Measurements from ENCODE around the gene SLC7A9.
"Not testable (repeated sequence)": the region's sequence is repeated elsewhere in the genome, so short reads cannot be mapped to it uniquely, and the experiment has no call there.

GRCh38 chr19:32782089-32782488 is 87.5 kb downstream of the SLC7A9 start:
- not testable (repeated sequence) for TF ChIP-seq CTCF (optimal IDR thresholded peaks at IDR 0.05 in 1 of 3, IDR thresholded peaks at IDR 0.05 in 1 of 3, conservative IDR thresholded peaks at IDR 0.05 in 1 of 3; ENCODE audit: extremely low read depth in 1 of 3, insufficient read depth in 2 of 3, low read length in 3 of 3); EZH2 (IDR thresholded peaks at IDR 0.05; ENCODE audit: low read length)

Data from keratinocyte (primary cell).